Fibroblast of the conjunctiva (primary cell): ENCODE measurements around the gene PIP4K2C.

ENCODE experiments used
- DNase-seq: peaks from one replicate; pipeline ENCODE4 v3.0.0-alpha.2; 2010; ENCODE audit warnings: low read depth

Gene PIP4K2C

GRCh38 chr12:57621497-57622292 lies 30.7 kb downstream of the PIP4K2C start:
- DNase-seq: no peak

DNA sequence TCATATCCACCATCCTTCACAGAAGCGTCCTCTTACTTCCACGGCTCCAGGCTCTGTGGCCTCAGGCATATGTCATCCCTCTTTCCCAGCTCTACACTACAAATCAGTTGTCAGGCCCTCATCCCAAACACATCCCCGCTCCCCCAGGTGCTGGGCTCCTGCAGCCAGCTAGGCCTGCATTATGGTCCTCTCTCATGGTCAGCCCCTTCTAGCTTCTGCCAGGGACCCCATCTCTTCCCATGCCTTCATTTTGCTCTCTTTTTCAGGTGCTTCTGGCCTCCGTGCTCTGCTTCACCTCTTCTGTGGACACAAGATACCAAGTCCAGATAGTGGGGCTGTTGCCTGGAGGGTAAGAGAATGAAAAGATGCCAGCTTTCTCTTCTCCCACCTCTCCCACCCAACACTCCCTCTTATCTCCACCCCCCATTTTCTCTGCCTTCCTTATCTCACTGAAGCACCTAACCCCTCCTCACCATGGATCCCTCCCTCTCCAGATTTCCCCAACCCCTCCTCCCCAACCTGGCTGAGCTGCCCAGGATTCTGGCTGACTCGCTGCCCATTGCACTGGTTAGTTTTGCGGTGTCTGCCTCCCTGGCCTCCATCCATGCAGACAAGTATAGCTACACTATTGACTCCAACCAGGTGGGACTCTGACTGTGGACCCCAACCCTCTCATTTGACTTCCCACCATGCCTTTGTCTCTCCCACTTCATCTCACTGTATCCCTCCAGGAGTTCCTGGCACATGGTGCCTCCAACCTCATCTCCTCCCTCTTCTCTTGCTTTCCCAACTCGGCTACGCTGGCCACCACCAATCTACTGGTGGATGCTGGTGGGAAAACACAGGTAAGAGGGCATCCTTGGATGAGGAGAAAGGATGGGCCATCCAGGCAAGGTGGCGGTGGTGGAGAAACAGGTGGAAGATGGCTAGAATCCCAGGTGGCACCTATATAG lies 31.6 kb downstream of the PIP4K2C start:
- no peak for DNase-seq

DNA sequence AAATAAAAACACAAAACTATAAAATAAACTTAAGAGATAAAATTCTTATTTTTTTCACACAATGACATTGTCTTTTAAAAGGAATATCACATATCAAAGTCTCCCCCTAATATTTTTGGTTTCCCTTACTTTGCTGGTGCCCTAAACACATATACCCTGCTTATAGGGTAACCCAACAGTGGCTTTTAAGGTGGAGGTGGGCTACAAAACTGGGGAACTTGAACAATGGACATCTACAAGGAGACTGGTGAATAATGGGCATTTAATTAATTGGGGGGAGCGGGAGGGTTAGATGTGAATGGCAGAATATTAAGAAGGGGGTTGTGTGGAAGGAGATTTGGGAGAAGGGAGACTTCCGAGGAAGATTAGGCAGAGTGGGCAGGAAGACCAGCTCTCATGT lies 32.4 kb downstream of the PIP4K2C start:
- DNase-seq: no peak

- no peak for DNase-seq
Observed at GRCh38 chr12:57623811-57624390, 32.9 kb downstream of the PIP4K2C start.

GRCh38 chr12:57624441-57625220 lies 33.6 kb downstream of the PIP4K2C start:
- no peak for DNase-seq

DNA sequence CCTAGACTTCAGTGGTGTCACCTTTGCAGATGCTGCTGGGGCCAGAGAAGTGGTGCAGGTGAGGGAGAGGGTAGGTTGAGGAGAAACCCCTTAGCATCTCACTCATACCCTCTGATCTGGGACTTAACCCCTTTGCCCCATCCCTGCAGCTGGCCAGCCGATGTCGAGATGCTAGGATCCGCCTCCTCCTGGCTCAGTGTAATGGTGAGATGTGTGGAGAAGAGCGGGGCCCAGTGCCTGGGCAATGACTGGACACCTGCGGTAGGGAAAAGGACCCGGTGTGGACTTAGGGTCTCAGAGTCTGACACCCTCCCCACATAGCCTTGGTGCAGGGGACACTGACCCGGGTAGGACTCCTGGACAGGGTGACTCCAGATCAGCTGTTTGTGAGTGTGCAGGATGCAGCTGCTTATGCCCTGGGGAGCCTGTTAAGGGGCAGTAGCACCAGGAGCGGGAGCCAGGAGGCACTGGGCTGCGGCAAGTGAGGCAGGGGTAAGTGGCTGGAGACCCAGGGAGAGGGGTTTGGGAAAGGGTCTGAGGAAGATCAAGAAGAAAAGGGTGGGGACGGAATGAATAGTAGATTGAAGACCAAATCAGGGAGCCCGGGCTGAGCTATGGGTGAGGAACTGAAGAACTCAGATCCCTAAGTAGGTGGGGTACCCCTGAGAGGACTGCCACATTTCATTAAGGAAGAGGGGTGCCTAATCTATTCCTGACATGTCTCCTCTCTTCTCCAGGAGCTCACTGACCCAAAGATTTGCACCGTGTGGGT lies 34.5 kb downstream of the PIP4K2C start:
- DNase-seq: no peak

DNA sequence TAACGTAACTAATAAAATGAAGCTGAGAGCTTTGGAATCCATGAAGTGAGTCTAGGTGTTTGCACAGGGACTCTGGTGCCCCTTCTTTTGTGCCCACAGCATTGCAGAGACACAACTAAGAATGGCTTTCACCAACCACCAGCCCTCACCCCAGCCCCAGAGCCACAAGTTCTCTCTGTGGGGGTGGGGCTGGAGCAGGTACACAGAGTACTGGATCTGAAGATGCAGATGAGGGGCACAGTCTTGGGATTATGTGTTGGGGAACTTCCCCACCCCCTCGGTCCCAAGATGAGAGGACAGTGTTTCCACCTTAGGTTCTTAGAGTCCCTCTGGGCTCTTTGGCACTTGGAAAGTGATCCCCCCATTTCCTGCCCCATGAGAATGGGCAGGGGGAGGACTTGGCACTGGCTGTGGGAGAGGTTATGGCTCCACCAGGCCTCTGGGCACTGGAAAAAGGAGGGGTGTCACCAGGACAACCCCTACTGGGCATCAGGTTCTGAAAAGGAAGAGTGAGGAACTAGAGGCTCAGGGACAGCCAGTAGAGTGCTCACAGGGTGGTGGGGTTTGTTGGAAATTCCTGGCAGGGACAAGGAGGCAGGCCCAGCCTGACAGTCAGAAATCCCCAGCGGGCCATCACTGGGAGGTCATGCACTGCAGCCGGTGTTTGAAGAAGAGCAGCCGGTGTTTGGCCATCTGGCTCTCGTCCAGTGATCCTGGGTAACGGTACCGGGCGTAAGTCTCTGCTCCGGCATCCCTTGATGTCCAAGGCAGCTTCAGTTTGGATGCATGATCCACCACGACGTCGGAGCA lies 35.3 kb downstream of the PIP4K2C start:
- no peak for DNase-seq

DNA sequence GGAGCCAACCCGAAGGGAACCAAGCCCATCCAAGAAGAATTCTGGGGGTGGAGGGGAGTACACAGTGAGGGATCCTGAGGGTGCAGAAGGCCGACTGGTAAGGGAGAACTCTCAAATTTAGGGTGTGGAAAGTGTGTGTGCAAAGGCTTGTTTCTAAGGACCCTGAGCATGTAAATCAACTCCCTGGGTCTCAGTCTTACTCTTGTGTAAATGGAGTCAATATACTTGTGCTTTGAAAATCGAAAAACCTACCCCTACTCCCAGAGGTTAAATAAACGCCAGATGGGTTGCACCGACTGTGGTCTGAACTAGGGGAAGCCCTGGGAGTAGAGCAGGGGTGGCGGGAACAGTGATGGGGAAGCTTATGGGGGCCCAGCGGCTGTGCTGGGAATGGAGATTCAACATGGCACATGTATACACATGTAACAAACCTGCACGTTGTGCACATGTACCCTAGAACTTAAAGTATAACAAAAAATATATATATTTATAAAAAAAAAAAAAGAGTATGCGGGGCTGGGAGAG lies 36.0 kb downstream of the PIP4K2C start:
- no peak for DNase-seq

- DNase-seq: no peak
Observed at GRCh38 chr12:57627501-57628279, 36.7 kb downstream of the PIP4K2C start.

DNA sequence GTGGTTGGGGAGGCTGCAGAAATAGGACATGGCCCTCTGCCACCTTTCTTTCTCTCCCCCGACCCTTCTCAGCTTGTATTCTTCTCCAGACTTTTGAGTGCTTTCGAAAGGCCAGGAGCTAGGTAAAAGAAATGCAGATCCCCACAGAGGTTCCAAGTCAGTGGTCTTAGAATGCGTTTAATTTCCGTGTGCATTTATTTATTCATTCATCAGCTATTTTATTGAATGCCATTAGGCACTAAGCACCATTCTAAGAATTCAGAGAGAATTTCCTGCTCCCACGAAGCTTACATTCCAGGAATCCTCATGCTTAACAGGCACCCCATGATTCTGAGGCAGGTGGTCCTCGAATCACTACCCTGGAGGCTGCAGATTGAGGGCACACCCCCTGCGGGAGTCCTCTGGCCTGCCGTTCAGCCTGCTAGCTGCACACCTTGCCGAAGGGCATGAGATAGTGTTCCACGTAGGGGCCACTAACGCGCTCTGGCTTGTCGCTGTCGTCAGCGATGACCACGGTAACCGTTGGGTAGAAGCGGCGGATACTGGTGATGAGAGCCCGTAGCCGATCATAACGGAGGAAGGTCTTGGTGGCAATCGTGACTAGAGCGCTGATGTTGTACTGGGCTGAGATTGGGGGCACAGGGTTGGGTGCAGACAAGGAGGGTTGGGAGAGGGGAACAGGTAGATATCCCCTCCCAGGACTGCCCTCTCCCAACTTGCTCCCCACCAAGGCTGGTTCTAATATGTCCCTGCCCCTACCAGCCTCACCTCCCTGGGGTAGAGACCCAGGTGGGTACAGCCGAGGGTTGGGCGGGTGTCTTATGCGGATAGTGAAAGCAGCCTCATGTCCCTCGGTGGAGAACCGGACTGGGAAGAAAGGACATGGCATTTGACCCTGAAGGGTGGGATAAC lies 37.5 kb downstream of the PIP4K2C start:
- DNase-seq: no peak

GRCh38 chr12:57629897-57630471 lies 39.0 kb downstream of the PIP4K2C start:
- DNase-seq: no peak

DNA sequence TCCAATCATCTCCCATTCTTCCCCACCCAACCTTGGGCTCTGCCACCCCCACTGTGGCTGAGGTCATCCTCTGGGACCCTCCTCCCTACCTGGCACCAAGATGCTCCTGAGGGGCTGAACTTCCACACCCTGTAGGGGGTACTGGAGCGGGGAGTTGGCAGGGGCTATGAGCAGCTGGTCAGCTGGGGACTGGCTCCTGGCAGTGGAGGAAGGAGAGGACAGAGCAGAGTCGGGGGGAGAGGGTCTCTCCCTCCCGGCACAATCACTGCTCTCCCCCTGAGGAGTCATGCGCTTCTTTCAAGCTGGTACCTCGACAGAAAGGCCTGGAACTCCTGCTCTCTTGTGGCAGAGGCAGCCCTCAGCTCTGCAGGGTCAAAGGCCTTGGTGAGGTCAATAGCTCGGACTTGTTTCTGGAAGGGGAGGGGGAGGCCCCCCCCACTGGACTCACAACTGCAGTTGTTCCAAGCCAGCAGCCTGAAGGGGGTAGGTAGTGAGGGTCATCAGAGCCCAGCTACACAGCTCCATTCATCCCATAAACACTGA lies 40.0 kb downstream of the PIP4K2C start:
- DNase-seq: no peak

DNA sequence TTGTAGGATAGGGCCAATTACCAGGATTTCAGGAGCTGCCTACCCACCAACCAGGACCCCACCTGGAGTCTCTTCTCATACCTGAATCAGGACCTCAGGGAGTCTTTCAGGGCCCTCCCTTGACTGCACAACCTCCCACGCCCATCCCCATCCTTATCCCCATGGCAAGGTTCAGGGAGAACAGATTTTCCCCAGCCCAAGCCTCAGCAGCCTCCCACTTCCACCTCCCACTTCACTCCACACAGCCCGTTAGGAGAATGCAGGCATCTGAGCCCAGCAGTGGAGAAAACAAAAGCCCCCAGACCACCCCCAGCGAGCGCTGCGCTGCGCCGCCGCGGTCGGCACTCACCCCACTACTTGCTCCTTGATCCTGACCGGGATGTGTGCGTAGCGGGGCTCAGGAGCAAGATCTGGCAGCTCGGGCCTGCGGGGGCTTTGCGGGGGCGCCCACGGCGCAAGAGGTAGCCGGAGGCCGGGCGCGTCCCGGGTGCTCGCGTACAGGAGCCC lies 40.6 kb downstream of the PIP4K2C start:
- DNase-seq: no peak

DNA sequence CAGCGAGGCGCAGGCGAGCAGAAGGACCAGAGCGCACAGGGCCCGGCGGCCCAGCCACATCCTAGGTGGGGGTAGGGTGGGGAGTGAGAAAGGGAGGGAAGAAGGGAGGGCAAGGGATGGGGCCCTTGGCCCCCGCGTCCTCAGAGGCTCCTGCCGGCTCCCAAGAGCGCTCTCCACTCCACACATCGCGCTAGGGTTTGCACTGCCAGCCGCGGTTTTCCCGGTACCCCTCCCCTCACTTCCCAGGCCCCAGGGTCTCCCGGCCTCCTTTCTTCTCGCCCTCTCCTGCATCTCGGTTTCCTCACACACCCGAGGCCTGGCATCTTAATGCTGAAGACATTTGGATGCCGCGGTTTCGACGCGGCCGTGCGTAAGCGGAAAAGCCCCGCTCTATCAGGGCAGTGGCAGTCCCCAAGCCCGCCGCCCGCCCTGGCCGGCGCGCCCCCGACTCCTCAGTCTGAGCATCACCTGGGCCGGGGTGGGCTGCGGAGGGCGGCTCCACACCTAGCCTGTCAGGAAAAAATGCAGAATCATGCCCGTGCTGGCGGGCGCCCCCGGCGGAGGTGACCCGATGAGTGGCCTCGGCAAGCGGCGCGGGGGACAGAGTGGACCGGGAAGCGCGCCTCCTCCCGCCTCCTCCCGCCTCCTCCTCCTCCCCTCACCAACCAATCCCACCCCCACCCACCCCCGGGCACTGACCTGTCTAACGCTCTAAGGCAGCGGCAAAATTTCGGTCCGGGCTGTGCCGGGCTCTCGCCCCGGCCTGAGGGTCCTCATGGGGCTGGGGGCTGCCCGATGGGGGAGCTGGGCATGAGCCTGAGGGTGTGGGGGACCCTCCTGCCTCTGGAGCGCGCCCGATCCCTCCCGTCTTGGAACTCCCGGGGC lies 41.3 kb downstream of the PIP4K2C start:
- DNase-seq: no peak

- DNase-seq: no peak
Observed at GRCh38 chr12:57632958-57633840, 42.2 kb downstream of the PIP4K2C start, which contains the start of gene B4GALNT1. TSS of gene B4GALNT1 (minus strand) at chr12:57633201. CDS start at chr12:57632132, 1,069 bp downstream.
